Mucosa of descending colon (tissue), 3 donors: ENCODE results near the gene NEGR1. TPM values are rescaled to one million over a fixed set of nuclear protein-coding genes. Genes with fewer than 3 reads are reported as not detected.

Source experiments
- ATAC-seq: fragments of 200-7000 bp; cut with Tn5 transposase; one replicate; pipeline ENCODE4 v1.9.1; 2020; ENCODE audit warnings: mild to moderate bottlenecking, moderate library complexity
- DNase-seq, 3 donors: peaks; one replicate each; pipeline ENCODE4 v3.0.0-alpha.2; 2020
- H3K36me3 ChIP-seq: fragments of 200-600 bp; one replicate; pipeline ENCODE4 v1.8.0; 2021; ENCODE audit warnings: low read depth, mild to moderate bottlenecking
- H3K4me1 ChIP-seq: fragments of 200-600 bp; one replicate; pipeline ENCODE4 v1.8.0; 2021; ENCODE audit warnings: low read depth, mild to moderate bottlenecking
- H3K4me3 ChIP-seq: fragments of 200-600 bp; one replicate; pipeline ENCODE4 v1.8.0; 2021; ENCODE audit warnings: mild to moderate bottlenecking
- H3K9me3 ChIP-seq: fragments of 200-600 bp; one replicate; pipeline ENCODE4 v1.8.0; 2021; ENCODE audit warnings: mild to moderate bottlenecking
- intact Hi-C, 2 donors: fragments of 100-400 bp; cut with DNase I in 1 of 2; cut with micrococcal nuclease in 1 of 2; formaldehyde crosslinking; loops; one replicate each; pipeline versions ENCODE4 v1.11.0 to v1.11.1; 2022; cut with DNase I, micrococcal nuclease
- total RNA-seq, 3 donors: library from RNA; stranded (reverse); fragmentation: NEBNext Ultra II Directional in 2 of 3; extraction: Animal tissue kit (Norgen Biotek cat#: 25700) in 2 of 3; gene quantifications; one replicate each; pipeline versions ENCODE4 v1.2.1 to v1.2.4, GENCODE V29; 2021 to 2023
- TF ChIP-seq, protein P1 (sequence below): fragments of 200-600 bp; IDR thresholded peaks from one replicate; pipeline ENCODE4 v1.8.0; 2022; ENCODE audit warnings: antibody characterized with exemption, mild to moderate bottlenecking
- donor health status: DM: no; HTN: no; CAD: no; lungs with moderate emphysema.
- donor health status: DM: no; HTN: no; CAD: no.
- donor health status: DM: no; HTN: yes; CAD: no.

Gene NEGR1
- total RNA-seq, 3 donors from 2014 or later = 2.3 to 47.9 (median 8.0) TPM

DNA sequence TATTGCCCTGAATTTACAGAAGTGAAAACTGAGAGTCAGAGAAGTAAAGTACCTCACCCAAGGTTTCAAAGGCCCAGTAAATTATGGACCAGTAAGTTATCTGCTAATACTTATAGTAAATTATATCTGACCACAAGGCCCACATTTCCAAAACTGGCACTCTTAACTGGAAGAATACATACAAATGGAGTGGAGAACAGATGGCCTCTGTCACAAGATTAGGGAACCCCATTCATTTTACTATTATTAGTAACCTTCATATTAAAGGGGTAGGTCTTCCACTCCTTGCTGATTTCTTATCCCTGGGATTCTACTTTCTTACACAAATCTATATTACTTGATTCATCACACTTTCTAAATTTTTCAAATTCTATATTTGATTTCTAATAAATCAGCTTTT lies 588.8 kb downstream of the NEGR1 start:
- no peak overlapping the region for H3K4me3 ChIP-seq
- no peaks in the 10 kb centered on the region for H3K9me3 ChIP-seq
- ATAC-seq (no peak), DNase-seq (no peak)
- no peaks in the 10 kb centered on the region for H3K4me1 ChIP-seq
- intact Hi-C loops = no loop called here
- TF ChIP-seq, protein P1, sequence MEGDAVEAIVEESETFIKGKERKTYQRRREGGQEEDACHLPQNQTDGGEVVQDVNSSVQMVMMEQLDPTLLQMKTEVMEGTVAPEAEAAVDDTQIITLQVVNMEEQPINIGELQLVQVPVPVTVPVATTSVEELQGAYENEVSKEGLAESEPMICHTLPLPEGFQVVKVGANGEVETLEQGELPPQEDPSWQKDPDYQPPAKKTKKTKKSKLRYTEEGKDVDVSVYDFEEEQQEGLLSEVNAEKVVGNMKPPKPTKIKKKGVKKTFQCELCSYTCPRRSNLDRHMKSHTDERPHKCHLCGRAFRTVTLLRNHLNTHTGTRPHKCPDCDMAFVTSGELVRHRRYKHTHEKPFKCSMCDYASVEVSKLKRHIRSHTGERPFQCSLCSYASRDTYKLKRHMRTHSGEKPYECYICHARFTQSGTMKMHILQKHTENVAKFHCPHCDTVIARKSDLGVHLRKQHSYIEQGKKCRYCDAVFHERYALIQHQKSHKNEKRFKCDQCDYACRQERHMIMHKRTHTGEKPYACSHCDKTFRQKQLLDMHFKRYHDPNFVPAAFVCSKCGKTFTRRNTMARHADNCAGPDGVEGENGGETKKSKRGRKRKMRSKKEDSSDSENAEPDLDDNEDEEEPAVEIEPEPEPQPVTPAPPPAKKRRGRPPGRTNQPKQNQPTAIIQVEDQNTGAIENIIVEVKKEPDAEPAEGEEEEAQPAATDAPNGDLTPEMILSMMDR = no peak
- H3K36me3 ChIP-seq = no peaks in the 10 kb centered on the region

DNA sequence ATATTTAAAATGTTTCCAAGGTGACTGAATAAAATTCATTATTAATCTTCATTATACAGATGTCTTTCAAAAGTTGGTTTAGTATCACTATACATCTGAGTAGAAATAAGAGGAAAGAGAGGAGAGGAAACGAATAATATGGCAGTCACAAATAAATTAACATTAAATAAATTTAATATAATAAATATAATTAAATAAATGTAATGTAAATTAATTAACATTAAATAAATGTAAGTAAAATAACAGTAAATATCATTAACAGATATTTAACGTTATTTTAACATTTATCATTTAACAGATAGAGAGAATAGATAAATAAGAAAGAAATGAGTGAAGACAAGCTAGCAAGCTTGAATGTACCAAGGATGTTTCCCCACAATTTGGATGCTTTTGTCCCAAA lies 592.7 kb downstream of the NEGR1 start:
- DNase-seq (no peak), ATAC-seq (no peak)
- Histone ChIP-seq H3K36me3 (no peaks in the 10 kb centered on the region), H3K4me3 (no peak overlapping the region), H3K9me3 (no peaks in the 10 kb centered on the region), H3K4me1 (no peaks in the 10 kb centered on the region)
- intact Hi-C loops = no loop called here
- TF ChIP-seq, protein P1 = no peak

DNA sequence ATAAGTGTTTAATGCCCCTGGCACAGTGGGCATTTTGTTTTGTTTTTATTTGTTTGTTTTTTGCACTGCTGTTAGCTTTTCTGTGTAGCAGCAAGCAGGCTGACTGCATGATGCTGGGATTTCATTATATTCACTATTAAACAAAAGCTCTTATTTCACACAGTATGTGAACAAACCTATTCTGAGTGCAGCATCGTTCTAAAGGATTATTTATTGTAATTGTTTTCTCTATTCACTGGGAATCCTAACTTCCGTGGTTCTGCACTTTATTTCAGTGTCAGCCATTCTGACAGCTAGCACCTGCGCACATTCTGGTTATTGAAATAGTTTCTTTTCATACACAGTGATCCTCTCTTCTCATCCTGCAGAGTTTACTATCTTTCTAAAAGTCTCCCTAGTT lies 595.0 kb downstream of the NEGR1 start:
- TF ChIP-seq, protein P1 = no peak
- intact Hi-C loops = no loop called here
- ATAC-seq (no peak), DNase-seq (no peak)
- H3K4me3 ChIP-seq = no peak overlapping the region
- H3K9me3 ChIP-seq = no peaks in the 10 kb centered on the region
- H3K36me3 ChIP-seq = no peaks in the 10 kb centered on the region
- H3K4me1 ChIP-seq = no peaks in the 10 kb centered on the region

DNA sequence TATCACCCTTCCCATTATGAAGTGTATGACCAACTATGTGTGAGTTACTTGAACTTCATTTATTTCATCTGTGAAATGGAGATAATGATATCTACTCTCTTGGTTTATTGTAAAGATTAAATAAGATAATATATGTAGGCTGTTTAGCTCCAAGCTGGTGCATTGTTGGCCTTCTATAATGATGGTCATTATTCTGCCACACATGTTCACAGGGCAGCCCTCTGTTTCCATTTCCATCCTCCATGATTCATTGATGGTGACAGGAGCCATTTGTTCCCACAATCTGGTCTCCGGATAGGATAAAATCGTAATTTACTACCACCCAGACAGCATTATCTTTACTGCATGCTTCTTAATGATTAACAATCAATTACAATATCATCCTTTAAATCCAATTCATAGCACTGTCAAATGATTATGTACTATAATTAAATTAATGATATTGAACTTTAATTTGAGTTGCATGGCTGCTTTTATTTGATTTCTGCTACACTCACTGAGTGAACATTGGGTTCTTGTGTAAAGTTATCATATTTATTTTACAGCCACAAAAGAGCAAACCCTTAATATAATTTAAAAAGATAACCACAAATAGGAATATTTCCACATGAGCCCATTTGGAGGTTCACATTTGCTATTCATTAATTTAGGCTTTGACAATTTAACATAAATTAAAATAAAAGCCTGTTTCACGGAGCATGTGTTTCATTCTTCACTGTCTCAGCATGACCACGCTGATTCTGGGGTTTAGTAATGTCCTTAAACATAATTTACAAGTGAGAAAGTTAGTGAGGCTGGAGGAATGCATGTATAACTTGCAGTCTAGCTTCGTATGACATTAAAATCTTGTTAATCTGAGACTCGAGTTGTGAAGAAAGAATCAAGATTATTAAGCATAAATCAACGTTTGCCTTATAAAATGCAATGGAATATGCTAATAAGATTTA lies 605.1 kb downstream of the NEGR1 start:
- DNase-seq = no peak
- no peaks in the 10 kb centered on the region for H3K9me3 ChIP-seq
- no peak for ATAC-seq

DNA sequence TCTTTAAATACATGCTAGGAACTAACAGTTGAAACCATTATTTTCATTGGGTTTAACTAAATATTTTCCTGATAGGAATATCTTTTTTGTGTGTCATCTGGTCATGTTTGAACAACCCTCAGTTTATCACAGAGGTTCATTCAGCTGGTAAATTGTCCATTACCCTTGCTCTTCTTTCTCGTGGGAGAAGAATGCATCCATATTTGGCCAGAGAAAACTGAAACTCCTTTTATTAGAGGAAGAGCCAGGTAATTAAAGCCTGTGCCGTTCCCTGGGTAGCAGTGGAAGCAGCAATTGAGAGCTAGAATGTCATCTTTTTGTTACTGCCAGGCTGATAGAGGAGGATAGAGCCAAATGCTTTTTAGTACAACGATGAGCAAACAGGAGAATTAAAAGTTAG lies 614.3 kb downstream of the NEGR1 start:
- intact Hi-C loops = no loop called here
- Histone ChIP-seq H3K9me3 (no peaks in the 10 kb centered on the region), H3K4me3 (no peak overlapping the region), H3K4me1 (no peaks in the 10 kb centered on the region), H3K36me3 (no peaks in the 10 kb centered on the region)
- TF ChIP-seq, protein P1 = no peak
- DNase-seq = no peak
- no peak for ATAC-seq

More for the DNA sequence above, 605.1 kb downstream of the NEGR1 start:
- Histone ChIP-seq H3K4me3 (no peak overlapping the region), H3K36me3 (no peaks in the 10 kb centered on the region), H3K4me1 (no peaks in the 10 kb centered on the region)
- TF ChIP-seq, protein P1 = no peak
- intact Hi-C loops = no loop called here
